SK-N-MC (cell line): Measurements from ENCODE around the gene DENR.

Source experiments
- DNase-seq: peaks from one replicate; pipeline ENCODE4 v3.0.0-alpha.2; 2011; ENCODE audit warnings: low read depth, low spot score
- H3K27ac ChIP-seq: fragments of 200-600 bp; sonication (generic); 2 replicates; pipeline ENCODE4 v1.5.1; 2016; ENCODE audit warnings: mixed run types
- H3K36me3 ChIP-seq: fragments of 200-600 bp; sonication (generic); 2 replicates; pipeline ENCODE4 v1.6.1; 2017; ENCODE audit warnings: antibody characterized with exemption, low read length, mixed read lengths; ENCODE audit not compliant: insufficient read depth
- H3K4me3 ChIP-seq: fragments of 200-600 bp; sonication (generic); 2 replicates; pipeline ENCODE4 v1.5.1; 2016
- H3K9ac ChIP-seq: fragments of 200-600 bp; sonication (generic); 2 replicates; pipeline ENCODE4 v1.8.0; 2017; ENCODE audit warnings: mixed run types, mixed read lengths; ENCODE audit not compliant: insufficient read length
- H3K9me3 ChIP-seq: fragments of 200-600 bp; sonication (generic); 2 replicates; pipeline ENCODE4 v1.6.1; 2017; ENCODE audit warnings: low read depth, mild to moderate bottlenecking, antibody characterized with exemption, low read length, moderate library complexity, mixed read lengths
- EZH2 ChIP-seq: fragments of 200-600 bp; sonication (generic); IDR thresholded peaks from one replicate; pipeline ENCODE4 v1.6.1; 2017; ENCODE audit warnings: antibody characterized with exemption
- FOXP2 ChIP-seq: optimal IDR thresholded peaks from 2 replicates; pipeline ENCODE3; 2011; ENCODE audit warnings: mild to moderate bottlenecking, moderate library complexity; ENCODE audit not compliant: insufficient read depth; ENCODE audit errors: extremely low read length, control extremely low read depth
- POLR2AphosphoS5 ChIP-seq: IDR thresholded peaks from 2 replicates; pipeline ENCODE4 v1.6.1; 2012; ENCODE audit warnings: mild to moderate bottlenecking, low read depth, low read length, borderline replicate concordance

DENR gene

DNA sequence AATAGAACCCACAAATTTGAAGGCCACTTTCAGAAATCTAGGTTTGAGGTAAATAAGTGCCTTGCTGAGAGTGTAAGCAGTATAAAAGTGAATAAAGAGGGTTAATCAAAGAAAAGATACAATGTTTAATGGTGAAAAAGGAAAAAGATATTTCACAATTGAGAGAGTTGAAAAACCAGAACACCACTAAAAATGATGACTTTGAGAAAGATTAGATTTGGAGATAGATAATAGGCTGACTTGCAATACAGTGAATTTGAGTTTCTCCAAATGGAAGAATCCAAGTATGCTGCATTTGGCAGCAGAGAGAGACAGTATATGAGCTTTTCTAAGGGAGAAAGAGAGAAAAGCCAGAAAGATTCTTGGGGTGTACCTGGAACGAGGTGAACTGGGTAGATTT lies 2.2 kb downstream of the DENR start:
- Histone ChIP-seq H3K9ac (peak overlapping the region; percentile 97), H3K27ac (no peak overlapping the region), H3K4me3 (no peak overlapping the region), H3K9me3 (no peaks in the 10 kb centered on the region), H3K36me3 (peaks cover 61% of the 10 kb centered on the region)
- TF ChIP-seq FOXP2 (no peak), EZH2 (no peak), POLR2AphosphoS5 (no peak)
- no peak for DNase-seq

DNA sequence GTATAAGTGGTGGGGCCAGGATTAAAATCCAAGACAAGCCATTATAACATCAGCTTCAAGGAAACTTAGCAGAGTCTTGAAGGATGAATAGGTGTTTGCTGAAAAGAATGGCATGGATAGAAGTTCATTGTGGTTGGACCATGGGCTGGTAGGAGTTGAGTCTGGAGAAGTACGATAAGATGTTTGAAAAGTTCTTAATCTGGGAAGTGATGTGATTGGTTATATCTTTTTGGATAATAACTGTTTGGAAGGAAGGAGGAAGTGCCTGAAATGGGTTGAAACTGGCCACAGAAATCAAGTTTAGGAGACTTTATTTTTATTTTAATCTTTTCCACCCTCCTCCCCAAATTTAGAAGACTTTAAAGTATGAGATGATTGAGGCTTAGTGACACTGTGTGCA lies 4.9 kb downstream of the DENR start:
- TF ChIP-seq FOXP2 (no peak), EZH2 (no peak), POLR2AphosphoS5 (no peak)
- DNase-seq: no peak
- Histone ChIP-seq H3K36me3 (peaks cover 88% of the 10 kb centered on the region), H3K9me3 (no peaks in the 10 kb centered on the region), H3K9ac (no peak overlapping the region), H3K4me3 (no peak overlapping the region), H3K27ac (no peak overlapping the region)

DNA sequence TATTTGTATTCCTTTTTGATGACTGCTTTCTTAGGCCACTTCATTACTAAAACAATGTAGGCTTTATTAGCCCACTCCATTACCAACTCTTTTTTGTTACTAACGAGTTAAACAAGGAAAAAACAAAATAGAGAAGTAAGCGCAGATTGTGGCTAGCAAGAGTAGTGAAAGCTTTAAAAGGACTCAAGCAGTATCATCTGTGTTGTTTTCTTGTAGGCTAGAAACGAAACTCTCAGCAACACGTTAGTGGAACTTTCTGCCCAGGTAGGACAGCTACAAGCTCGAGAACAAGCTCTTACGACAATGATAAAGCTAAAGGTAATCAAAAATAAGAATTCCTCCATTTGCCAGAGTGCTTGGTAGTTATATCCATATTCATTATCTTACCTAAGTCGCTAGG lies 32.9 kb downstream of the DENR start:
- no peak overlapping the region for H3K9ac ChIP-seq
- H3K36me3 ChIP-seq: no peaks in the 10 kb centered on the region
- no peak for TF ChIP-seq POLR2AphosphoS5
- no peak for TF ChIP-seq EZH2
- no peak for TF ChIP-seq FOXP2
- H3K9me3 ChIP-seq: no peaks in the 10 kb centered on the region
- H3K27ac ChIP-seq: no peak overlapping the region
- no peak for DNase-seq
- H3K4me3 ChIP-seq: no peak overlapping the region

DNA sequence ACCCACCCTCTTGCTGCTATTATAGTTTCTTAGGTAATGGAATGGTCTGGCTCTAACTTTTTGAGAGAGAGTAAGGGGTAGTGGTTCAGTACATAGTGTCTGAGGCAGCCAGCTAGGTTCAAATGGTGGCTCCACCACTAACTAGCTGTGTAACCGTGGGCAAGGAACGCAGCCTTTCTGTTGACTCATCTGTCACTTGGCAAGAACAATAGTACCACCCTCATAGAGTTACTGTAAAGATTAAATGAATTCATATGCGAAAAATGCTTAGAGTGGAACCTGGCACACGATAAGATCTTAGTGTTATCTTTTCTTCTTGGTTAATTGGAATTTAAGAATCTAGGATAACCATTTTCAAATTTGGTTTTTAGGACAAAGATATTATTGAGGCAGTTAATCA lies 35.8 kb downstream of the DENR start:
- Histone ChIP-seq H3K9ac (no peak overlapping the region), H3K27ac (no peak overlapping the region), H3K4me3 (no peak overlapping the region), H3K36me3 (no peaks in the 10 kb centered on the region), H3K9me3 (no peaks in the 10 kb centered on the region)
- TF ChIP-seq POLR2AphosphoS5: no peak
- no peak for TF ChIP-seq FOXP2
- TF ChIP-seq EZH2: no peak
- DNase-seq: no peak

DNA sequence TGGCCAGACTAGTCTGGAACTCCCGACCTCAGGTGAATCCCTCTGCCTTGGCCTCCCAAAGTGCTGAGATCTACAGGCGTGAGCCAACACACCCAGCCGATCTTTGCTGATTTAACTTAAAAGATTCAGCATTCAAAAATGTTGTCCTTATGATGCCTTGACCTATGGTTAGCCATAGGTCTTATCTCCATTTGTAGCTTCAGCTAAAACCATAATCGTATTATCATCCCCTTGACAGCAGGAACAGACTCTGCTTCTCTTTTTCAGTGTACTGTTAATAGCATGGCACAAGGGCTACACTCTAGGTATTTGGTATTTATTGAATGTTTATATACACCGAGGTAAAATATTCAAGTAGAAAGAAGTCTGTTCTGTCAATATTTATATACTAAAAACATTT lies 37.0 kb downstream of the DENR start:
- Histone ChIP-seq H3K27ac (no peak overlapping the region), H3K9me3 (no peaks in the 10 kb centered on the region), H3K36me3 (no peaks in the 10 kb centered on the region), H3K4me3 (no peak overlapping the region), H3K9ac (no peak overlapping the region)
- TF ChIP-seq POLR2AphosphoS5: no peak
- TF ChIP-seq EZH2: no peak
- TF ChIP-seq FOXP2: no peak
- no peak for DNase-seq

DNA sequence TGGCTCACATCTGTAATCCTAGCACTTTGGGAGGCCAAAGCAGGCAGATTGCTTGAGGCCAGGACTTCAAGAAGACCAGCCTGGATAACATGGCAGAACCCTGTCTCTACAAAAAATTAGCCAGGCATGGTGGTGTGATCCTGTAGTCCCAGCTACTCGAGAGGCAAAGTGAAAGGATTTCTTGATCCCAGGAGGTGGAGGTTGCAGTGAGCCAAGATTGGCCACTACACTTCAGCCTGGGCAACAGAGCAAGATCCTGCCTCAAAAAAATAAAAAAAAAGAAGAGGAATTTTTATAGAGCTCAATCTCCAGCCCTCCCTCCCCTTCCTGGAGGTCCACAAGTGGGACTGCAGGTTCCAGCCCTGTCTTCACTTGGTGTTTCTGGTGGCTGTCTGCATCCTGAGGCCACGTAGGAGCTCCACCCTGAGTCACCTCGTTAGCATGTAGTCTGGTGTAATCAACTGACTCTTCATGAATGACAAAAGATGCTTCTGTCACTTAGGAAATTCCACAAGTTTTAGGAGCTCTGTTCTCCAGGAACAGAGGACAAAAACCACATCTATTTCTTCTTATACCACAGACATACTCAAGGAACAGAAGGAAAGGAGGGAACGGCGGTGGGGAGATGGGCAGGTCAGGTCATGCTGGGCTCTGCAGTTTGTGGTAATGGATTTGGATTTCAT lies 37.9 kb downstream of the DENR start:
- Histone ChIP-seq H3K9ac (no peak overlapping the region), H3K9me3 (no peaks in the 10 kb centered on the region), H3K4me3 (no peak overlapping the region), H3K36me3 (no peaks in the 10 kb centered on the region), H3K27ac (no peak overlapping the region)
- no peak for TF ChIP-seq POLR2AphosphoS5
- TF ChIP-seq FOXP2: no peak
- TF ChIP-seq EZH2: no peak
- no peak for DNase-seq

DNA sequence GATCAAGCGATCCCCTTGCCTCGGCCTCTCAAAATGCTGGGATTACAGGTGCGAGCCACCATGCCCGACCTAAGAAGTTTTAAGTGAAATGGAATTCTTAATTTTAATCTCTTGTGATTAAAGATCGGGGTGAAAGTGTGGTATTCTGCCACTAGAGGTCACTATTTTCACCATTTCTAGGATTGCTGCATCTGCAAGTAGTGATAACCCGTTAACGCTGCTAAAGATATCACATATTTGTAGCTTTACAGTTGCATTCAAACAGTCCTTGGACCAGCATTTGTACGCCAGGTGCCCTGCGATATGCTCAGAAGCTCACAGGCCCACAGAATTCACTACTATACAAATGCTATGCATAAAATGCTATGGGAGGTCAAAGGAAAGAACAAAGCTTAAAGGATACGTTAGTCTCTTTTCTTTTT lies 41.1 kb downstream of the DENR start:
- H3K4me3 ChIP-seq: no peak overlapping the region
- TF ChIP-seq POLR2AphosphoS5 (no peak), FOXP2 (no peak), EZH2 (no peak)
- peak; percentile 62 for DNase-seq
- no peak overlapping the region for H3K27ac ChIP-seq
- H3K9me3 ChIP-seq: no peaks in the 10 kb centered on the region
- H3K9ac ChIP-seq: no peak overlapping the region
- H3K36me3 ChIP-seq: no peaks in the 10 kb centered on the region

DNA sequence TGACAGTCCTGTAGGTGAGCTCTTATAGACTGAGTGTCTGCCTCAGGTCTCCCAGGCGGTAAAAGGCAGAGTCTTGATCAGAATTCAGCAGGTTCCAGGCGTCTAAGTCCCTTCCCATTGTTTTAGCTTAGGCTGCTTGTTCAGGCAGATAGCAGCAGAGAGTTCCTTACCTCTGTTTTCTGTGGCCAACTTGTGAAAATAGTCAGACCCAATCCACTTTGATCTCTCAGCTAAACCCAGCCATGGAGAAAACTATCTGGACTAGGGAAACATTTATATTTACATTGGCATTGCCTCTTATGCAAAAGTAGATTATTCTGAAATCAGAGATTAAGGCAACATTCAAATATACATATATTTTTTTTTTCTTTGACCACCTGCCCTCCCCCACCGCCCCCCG lies 43.2 kb downstream of the DENR start:
- Histone ChIP-seq H3K4me3 (no peak overlapping the region), H3K36me3 (no peaks in the 10 kb centered on the region), H3K9ac (no peak overlapping the region), H3K9me3 (no peaks in the 10 kb centered on the region), H3K27ac (no peak overlapping the region)
- DNase-seq: no peak
- TF ChIP-seq FOXP2: no peak
- no peak for TF ChIP-seq POLR2AphosphoS5
- TF ChIP-seq EZH2: no peak

DNA sequence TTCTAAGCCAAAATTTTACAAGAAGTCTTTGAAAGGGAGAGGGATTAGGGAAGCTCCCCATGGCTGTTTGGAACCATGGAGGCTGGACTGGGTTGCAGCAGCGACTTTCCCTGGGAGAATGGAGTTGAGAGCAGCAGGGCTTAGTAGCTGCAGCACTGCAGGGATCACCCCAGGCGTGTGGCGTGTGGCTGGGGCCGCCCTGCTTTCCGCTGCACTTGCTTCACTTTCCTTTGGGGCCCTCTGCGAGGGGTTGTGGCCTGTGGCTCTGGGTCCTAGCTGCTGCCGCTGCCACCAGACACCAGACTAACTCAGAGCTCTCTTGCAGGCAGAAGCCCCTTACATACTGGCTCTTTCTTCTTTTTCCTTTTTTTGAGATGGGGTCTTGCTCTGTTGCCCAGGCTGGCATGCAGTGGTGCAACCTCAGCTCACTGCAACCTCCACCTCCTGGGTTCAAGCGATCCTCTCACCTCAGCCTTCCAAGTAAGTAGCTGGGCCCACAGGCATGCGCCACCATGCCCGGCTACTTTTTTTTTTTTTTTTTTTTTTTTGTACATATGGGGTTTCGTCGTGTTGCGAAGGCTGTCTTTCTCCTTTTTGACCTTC lies 47.1 kb downstream of the DENR start:
- Histone ChIP-seq H3K9ac (no peak overlapping the region), H3K9me3 (no peaks in the 10 kb centered on the region), H3K27ac (no peak overlapping the region), H3K36me3 (no peaks in the 10 kb centered on the region), H3K4me3 (no peak overlapping the region)
- TF ChIP-seq EZH2 (no peak), POLR2AphosphoS5 (no peak), FOXP2 (no peak)
- no peak for DNase-seq
